ENCODE data around the gene ADAMTSL4. TPM values are rescaled to one million over a fixed set of nuclear protein-coding genes. Genes with fewer than 3 reads are reported as not detected.
"Not testable (repeated sequence)": the region's sequence is repeated elsewhere in the genome, so short reads cannot be mapped to it uniquely, and the experiment has no call there.

ADAMTSL4 gene
- polyA plus RNA-seq, 1 donor: 10.4 TPM

DNA sequence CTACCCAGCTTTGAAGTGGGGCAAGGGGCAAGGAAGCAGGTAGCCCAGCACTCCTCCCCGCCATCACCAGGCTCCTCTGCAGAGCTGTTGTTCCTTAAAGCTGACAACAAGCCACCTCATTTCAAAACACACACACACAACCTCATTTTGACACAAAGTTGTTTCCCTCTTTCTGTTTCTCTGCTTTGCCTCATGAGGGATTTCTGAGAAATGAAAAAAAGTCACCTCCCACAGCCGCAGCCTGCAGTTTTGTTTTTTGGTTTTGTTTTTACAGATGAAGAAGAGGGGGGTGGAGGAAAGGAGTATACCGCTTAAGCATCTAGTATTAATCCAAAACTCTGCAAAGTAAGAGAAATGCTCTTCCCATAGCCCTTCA, 18.1 kb downstream of the ADAMTSL4 start:
- no peak for DNase-seq

DNA sequence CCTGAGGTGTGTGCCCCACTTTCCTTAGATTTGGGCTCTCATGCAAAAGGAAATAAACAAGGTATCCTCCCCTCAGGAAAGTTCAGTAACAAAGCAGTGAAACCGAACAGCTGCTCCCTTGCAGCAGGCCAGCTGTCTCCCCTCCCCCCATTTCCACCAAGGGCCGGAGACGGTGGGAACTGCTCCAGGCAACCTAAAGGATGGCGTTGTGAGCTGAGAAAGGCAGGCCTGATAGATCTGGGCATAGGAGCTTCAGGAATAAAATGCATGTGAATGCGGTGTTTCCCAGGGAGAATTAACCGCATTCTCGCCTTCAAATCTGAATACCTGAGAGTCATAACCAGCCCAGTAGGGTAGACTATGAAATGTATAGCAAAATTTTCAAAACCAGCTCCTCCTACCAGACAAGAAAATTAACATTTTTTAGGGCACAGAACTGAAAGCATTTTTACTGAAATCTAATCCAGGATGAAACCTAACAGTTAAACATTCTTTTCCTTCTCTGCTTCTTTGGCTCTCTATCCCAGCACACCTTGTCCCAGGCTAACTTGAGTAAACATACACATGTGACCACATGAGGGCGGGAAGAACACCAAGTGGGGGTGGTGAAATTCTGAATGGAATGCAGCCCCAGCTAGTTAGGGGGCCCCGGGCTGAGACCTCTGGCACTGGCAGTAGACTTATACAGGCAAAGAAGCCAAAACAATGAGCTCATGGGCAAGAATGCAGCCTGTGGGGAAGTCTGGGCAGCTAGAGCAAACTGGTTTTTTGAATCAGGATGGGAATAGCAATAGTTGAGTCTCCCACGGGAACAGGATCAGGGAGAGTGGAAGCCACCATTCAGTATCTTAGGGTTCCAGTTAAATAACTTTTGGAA, 18.7 kb downstream of the ADAMTSL4 start:
- DNase-seq: peak; percentile 89

DNA sequence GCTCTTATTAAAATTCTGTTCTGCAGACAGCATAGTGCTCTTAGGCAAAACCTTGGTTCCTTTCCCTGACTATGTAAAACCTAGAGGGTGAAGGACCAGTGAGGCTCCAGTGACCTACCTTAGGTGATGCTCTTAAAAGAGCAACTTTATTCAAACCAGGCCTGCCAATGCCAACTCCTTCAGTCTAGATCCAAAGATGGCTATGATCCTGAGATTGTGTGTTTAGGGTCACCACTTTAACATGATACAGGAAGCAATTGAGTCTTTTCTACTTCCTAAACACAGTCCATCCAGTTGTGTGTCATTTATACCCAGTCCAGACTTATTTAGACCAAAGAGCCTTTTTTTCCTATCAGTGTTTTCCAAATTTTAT, 19.4 kb downstream of the ADAMTSL4 start:
- DNase-seq: no peak

DNA sequence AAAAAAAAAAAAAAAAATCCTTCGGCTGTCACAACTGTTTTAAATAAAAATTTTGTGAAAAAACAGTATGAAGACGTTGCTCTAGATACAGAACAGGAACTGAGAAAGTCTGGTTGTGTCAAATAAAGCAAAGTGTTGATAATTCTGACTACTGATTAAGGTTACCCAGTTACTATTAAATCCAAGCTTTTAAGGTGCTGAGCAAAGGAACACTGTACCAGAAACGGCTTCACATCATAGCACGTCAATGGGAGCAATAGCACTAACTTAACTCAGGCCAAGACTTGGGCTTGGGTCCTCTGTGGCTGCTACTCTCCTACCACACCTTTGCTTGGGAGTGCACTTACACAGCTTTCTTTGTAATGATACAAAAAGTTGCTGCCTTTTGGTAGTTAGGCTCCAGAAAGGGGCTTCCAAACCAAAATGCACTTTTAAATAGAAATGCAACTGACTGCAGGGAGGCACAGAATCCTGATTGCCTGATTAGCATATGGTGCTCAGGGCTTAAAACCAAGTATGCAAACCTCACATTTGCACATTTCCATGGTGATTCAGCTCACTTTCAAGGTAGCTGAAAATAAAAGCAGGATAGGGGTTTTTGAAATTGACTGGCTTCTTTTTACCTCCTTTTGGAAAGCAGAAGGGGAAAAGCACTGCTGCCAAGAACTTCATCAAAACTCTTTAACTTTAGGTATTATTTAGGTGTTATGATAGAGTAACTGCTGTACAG, 23.9 kb downstream of the ADAMTSL4 start:
- DNase-seq: no peak

DNA sequence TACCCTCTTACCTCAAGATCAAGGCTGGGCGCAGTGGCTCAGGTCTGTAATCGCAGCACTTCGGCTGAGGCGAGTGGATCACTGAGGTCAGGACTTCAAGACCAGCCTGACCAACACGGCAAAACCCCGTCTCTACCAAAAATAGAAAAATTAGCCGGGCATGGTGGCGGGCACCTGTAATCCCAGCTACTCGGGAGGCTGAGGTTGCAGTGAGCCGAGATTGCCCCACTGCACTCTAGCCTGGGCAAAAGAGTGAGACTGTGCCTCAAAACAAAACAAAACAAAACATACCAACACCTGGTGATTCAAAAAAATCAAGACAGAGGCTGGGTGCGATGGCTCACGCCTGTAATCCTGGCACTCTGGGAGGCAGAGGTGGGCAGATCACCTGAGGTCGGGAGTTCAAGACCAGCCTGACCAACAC, 24.5 kb downstream of the ADAMTSL4 start:
- not testable (repeated sequence) for DNase-seq

DNA sequence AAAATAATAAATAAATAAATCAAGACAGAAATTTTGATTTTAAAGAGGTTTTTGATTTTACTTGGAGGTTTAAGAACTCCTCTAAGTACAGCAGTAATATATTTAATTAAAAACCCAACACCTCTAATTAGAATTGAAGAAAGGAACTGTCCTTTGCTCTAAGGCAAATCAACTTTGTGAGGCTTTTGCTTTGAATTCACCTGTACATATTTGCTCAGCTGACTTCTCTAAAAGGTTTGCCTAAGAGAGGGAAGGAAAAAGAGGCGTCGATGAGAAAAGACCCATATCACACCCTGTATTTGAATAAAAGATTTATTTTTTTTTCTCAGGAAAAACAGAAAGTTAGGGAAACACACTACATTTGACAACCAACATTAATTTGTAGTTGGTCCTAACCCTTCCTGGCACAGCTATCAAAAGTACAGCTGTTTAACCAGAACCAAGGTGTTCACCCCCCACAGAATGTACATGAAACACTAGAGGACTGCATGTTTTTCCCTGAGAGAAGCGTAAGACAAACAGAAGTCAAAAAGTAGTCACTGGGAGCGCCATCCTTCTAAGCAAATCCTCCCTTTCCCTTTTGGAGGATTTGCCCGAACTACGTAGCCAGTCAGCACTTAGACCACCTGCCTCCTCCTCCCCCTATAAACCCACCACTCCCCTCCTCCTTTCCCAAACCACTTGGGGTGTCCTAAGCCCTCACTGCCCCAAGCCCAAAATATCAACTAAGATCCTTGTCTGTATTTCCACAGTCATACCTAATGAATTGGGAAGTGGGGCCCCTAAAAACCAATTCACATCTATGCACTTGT, 25.3 kb downstream of the ADAMTSL4 start:
- no peak for DNase-seq

DNA sequence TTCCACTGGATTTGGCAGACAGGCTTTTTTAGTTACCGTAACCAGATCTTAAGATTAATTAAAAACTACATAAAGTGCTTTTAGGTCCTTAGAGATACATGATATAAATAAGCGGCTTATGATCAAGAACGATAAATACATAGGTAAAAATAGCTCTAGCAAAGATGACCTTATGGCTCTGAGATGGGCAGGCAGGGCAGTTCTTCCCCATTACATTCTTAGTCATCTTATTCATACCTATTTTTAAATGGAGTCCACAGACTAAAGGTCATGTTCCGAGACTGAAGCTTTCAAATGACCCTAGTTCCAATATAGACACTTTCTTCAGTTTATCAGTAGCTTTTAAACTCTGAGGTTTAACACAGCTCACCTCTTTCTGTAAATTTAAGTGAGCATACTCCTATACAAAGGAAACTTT, 25.9 kb downstream of the ADAMTSL4 start:
- no peak for DNase-seq

DNA sequence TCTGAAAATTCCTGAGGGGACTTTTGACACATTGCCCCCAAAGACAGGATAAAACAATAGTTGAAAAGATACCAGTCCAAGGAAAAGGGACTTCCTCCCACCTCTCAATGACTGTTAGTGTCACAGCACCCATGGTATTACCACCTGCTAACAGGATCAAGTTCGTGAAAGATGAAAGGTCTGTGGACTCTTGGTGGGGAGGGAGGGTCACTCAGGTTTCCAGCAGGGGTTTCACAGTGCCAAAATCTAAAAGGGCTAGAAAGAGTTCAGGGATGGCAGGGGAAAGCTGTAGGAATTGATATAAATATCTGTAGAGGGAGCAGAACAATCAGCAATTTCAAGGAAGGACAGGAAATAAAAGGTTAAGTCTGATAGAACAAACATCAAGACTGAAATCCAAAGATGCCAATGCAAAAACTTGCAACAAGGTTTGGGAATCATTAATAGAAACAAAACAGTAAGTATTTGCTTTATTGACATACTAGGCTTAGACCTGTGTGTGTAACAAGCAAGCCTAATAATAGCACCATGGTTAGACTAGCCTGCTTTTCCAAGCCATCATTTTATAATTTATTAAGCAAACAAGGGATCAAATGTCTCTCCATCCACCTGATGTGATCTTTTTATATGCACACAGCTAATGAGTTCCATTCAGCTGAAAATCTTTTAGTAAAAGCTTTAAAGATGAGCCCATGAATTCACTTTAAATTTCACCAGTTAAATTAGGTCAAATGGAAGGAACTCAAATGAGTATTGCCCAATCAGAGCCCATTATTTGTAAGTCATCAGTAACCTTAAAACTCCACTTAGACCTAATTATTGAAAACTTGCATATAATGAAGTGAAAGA, 26.5 kb downstream of the ADAMTSL4 start:
- no peak for DNase-seq

DNA sequence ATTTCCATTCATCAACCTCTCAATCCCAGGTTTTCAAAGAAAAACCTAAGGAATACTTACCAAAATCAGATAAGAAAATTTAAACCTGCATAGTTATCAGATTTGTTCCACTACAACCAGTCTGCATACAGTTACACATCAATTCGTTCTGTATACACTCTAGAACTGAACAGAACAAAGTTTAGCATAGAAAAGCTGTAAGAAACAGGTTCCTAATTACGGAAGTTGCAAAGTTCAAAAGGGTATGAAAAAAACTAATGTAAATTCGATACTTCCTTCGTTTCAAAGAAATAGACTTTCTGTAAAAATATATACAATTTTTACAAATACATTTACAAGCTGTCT, 27.1 kb downstream of the ADAMTSL4 start:
- DNase-seq: no peak

DNA sequence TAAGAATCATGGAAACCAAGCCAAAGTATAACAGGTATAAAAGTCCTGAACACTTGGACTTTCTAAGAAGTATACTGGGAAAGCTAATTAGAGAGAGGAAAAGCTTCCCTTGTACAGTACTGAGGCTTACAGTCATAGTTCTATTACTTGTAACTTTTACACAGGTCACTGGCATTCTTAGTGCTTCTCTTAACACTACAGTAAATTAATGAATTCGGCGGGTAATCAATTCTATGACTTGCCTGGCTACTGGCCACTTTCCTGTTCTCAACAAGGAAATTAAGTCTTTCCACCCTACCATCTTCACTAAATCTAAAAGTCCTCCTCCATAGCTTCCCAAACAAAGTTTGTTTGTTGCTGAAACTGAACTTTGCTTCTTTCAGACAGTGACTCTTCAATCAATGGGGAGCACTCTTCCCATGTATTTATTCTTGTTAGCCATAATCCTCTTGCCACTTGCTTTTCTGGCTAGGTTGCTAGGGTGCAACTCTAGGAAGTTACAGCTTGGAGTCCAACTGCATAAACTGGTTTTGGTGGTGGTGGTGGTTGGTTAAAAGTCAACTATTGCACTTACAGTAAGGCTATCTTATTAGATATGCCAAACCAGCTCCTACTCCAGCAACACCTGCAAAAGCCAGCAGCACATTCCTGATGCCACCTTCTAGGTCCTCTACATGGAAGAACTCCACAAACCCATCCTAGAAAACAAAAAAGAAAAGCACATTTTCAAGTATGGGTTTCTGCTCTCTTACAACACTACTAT, 27.8 kb downstream of the ADAMTSL4 start:
- no peak for DNase-seq

DNA sequence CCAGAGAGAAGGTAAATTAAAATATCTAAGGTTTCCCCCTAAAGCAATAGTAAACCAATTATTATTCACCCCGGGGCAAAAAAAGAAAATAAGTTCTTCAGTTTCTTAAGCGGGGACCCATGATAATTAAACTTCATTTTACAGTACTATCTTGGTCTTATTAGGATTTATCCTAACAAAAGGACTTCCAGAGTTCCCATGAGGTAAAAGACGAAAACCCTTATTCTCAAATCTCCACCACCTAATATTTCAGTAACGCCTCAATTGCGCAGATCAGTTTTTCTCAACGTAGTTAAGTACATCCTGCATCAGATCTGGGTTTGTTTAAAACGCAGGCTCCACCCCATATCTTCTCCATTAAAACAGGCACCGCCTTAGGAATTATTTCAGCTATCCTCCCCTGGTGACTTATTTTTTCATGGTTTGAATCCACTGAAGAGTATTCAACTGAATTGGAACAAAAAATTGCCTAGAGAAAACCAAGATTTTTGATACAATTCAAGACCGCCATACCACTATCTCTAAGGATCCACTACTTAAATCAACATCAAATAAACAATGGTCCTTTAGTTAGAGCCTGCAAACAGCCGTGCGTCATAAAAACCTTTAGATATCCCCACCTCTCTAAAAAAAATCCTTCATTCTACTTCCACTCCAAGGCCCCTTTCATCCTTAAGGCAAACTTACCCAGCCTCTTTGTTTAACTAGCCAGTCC, 28.5 kb downstream of the ADAMTSL4 start:
- DNase-seq: no peak

DNA sequence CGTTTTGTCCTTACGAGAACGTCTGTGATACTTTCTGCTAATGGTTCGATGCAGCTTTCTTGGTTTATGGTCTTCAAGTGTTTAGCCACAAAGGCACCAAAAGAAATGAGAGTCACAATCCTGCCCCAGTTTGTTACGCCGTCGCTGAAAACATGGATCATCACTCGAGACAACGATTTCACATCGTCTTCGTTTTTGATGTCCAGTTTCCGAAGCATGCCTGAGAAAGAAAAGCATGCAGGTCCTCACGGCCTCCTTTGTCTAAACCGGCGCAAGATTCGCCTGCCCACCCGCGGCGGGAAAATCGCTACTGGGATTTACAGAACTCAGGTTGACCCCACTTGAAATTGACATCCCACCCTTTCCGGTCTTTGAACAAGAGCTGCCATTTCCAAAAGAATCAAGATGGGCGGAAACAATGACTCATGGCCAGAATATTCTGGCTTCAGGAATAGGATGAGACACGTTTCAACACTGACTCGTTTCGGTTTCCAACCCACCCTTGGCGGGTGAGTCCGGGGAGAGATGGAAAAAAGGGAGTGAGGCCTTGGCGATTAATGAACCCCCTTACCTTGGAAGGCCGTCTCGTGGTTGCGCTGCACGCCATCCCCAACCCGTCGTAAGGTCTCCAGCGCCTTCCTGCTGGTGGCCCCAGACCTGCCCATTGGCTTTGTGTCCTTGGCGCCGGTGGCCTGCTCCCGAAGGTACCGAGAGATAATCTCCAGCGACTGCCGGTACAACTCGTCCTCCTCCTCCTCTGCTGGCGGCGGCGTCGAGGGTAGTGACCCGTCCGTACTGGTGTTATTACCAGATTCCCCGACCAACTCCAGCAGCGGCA, 29.3 kb downstream of the ADAMTSL4 start:
- no peak for DNase-seq

DNA sequence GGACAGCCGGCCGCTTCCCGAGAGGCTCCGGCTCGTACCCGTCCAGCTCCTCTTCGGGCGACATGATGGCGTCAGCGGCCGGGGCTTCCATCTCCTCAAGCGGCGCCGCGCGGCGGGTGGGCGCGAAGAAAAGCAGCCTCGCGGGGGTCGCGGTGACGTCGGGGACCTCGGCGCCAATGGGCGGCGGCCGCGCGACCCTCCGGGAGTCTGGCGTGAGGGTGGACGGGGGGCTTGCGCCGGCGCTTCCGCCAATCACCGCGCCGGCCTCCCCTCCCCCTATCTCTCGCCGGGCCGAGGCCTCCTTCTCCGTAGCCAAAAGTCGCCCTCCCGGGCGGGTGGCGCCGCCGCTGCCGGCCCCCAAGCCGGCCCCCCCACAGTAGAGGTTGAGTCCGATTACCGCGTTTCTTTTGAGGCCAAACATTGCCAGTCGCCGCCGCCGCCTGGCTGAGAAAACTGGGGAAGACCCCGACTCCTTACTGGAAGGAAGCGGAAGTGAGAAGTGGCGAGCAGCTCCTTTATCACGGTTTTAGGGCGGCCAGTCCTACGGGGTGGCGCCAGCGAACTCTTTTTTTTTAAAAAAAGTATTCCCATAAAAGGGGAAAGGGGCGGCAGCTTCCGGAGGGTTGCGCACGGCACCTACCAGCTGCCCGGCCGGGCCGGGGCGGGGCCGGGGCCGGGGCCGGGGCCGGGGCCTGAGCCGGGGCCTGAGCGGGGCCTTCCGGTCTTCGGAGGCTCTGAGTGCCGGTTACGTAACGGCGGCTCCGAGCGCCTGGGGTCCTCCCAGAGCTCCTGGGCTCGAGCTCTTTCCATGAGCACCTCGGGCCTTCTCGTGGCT, 30.1 kb downstream of the ADAMTSL4 start, which contains the start of gene MCL1:
Gene MCL1 (minus strand): TSS at position 501 of the 835 bp plus-strand sequence. CDS start 80 bp downstream, at position 421.
- DNase-seq: peak; percentile 94

DNA sequence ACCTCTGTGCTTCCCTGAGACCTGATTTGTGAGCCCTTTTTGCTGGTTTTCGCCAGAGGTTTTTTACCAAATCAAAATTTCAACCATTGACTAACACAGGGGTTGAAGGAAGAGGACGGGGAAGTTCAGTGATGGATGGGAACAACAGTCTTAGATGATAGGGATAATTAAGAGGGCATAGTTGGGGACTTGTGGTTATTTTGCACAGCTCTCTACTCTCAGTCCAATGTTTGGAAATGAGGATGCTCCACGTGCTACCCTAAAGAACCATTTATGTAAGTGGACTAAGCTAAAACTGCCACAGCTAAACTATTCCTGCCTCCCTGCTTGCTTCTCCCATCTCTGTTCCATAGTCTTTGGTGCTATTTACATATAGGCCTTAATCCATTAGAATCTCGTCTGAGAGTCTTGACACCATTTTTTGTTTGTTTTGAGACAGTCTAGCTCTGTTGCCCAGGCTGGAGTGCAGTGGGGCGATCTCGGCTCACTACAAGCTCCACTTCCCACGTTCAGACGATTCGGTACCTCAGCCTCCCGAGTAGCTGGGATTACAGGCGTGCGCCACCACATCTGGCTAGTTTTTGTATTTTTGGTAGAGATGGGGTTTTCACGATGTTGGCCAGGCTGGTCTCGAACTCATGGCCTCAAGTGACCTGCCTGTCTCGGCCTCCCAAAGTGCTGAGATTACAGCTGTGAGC, 30.9 kb downstream of the ADAMTSL4 start:
- DNase-seq: no peak

DNA sequence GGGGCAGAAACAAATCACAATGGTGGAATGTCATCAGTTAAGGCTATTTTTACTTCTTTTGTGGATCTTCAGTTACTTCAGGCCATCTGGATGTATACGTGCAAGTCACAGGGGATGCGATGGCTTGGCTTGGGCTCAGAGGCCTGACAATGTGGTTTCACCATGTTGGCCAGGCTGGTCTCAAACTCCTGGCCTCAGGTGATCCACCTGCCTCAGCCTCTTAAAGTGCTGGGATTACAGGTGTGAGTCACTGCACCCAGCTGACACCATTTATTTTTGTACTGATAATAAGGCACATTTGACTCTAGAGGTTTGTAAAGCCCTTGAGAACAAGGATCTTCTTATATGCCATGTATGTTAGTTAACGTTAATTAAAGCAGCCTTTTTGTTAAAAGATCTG, 31.8 kb downstream of the ADAMTSL4 start:
- not testable (repeated sequence) for DNase-seq

DNA sequence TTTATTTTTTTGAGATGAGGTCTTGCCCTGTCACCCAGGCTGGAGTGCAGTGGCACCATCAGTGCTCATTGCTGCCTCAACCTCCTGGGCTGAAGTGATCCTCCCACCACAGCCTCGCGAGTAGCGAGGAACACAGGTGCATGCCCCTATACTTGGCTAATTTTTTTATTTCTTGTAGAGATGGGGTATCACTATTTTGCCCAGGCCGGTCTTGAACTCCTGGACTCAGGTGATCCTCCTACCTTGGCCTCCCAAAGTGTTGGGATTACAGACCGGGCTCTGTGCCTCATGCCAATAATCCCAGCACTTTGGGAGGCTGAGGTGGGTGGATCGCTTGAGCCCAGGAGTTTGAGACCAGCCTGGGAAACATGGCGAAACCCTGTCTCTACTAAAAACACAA, 32.2 kb downstream of the ADAMTSL4 start:
- DNase-seq: not testable (repeated sequence)

DNA sequence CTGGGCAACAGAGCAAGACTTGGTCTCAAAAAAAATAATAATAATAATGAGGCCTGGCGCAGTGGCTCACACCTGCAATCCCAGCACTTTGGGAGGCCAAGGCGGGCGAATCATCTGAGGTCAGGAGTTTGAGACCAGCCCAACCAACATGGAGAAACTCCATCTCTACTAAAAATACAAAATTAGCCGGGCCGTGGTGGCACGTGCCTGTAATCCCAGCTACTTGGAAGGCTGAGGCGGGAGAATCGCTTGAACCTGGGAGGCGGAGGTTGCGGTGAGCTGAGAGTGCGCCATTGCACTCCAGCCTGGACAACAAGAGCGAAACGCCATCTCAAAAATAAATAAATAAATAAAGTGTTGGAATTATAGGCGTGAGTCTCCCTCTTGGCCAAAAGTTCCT, 32.8 kb downstream of the ADAMTSL4 start:
- not testable (repeated sequence) for DNase-seq

DNA sequence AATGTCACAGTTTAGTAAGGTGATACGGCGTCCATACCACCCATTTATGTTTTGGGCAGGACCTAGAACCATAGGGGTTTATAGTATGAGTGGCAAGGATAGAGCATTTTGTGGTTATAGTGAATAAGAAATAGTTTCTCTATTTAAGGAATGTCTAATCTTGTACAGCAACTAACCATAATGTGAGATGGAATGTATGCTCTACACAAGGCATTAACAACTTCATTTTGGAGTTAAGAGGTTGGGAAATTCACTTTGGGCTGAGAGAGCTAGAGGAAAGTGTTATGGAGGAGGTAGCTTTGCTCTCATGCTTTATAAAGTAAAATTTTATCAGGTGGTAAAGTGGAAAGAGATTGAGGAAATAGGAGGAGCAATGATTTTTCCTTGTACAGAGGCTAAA, 33.2 kb downstream of the ADAMTSL4 start:
- no peak for DNase-seq

Measured in left kidney (tissue), 2 donors.